ENCODE measurements around the gene CASS4. TPM values are rescaled to one million over a fixed set of nuclear protein-coding genes. Genes with fewer than 3 reads are reported as not detected.

CASS4 gene
- total RNA-seq, 2 experiments from 2014 or later, result 0.15 TPM; not detected in 1

- TF ChIP-seq, protein P1, sequence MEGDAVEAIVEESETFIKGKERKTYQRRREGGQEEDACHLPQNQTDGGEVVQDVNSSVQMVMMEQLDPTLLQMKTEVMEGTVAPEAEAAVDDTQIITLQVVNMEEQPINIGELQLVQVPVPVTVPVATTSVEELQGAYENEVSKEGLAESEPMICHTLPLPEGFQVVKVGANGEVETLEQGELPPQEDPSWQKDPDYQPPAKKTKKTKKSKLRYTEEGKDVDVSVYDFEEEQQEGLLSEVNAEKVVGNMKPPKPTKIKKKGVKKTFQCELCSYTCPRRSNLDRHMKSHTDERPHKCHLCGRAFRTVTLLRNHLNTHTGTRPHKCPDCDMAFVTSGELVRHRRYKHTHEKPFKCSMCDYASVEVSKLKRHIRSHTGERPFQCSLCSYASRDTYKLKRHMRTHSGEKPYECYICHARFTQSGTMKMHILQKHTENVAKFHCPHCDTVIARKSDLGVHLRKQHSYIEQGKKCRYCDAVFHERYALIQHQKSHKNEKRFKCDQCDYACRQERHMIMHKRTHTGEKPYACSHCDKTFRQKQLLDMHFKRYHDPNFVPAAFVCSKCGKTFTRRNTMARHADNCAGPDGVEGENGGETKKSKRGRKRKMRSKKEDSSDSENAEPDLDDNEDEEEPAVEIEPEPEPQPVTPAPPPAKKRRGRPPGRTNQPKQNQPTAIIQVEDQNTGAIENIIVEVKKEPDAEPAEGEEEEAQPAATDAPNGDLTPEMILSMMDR (conservative IDR thresholded peaks at IDR 0.05; ENCODE audit: low read length), result no peak
- no peak for TF ChIP-seq EZH2phosphoT487 (IDR thresholded peaks at IDR 0.05; ENCODE audit: borderline replicate concordance, low read depth, low read length)
- intact Hi-C loops (cut with micrococcal nuclease; ENCODE audit: unreplicated experiment), result no loop called here
- no peaks in the 10 kb centered on the region for H3K79me2 ChIP-seq (ENCODE audit: insufficient read depth, low read depth, low read length)
- ChIA-PET POLR2A (interaction anchor here (0.6 kb wide), 1 partner anchor 9 kb away, joined by 3 read pairs; no protein-coding TSS in a partner anchor), CTCF (ENCODE audit: unreplicated experiment) (no interaction called here)
- no peak overlapping the region for H3K4me3 ChIP-seq (ENCODE audit: low read depth, low read length, poor library complexity, severe bottlenecking)
- BruUV-seq (replicated peaks), result no TSS peak
- no peaks in the 10 kb centered on the region for H3K9me2 ChIP-seq (ENCODE audit: insufficient read depth, low read length)
- no peak for DNase-seq (ENCODE audit: low spot score)
- H3K4me1 ChIP-seq (ENCODE audit: insufficient read depth, low read length, poor library complexity, severe bottlenecking), result no peaks in the 10 kb centered on the region
- H4K20me1 ChIP-seq (ENCODE audit: insufficient read depth, low read length), result no peaks in the 10 kb centered on the region
- H3K9me3 ChIP-seq (ENCODE audit: low read length), result no peaks in the 10 kb centered on the region
- H2AFZ ChIP-seq (ENCODE audit: low read length), result no peak overlapping the region
- no peak overlapping the region for H3K27ac ChIP-seq (ENCODE audit: low read depth, low read length, poor library complexity, severe bottlenecking)
- no peaks in the 10 kb centered on the region for H3K36me3 ChIP-seq (ENCODE audit: insufficient read depth, low read length)
- H3K4me2 ChIP-seq (ENCODE audit: low read length), result no peak overlapping the region
Observed at GRCh38 chr20:56420028-56420427, 8.0 kb downstream of the CASS4 start.

DNA sequence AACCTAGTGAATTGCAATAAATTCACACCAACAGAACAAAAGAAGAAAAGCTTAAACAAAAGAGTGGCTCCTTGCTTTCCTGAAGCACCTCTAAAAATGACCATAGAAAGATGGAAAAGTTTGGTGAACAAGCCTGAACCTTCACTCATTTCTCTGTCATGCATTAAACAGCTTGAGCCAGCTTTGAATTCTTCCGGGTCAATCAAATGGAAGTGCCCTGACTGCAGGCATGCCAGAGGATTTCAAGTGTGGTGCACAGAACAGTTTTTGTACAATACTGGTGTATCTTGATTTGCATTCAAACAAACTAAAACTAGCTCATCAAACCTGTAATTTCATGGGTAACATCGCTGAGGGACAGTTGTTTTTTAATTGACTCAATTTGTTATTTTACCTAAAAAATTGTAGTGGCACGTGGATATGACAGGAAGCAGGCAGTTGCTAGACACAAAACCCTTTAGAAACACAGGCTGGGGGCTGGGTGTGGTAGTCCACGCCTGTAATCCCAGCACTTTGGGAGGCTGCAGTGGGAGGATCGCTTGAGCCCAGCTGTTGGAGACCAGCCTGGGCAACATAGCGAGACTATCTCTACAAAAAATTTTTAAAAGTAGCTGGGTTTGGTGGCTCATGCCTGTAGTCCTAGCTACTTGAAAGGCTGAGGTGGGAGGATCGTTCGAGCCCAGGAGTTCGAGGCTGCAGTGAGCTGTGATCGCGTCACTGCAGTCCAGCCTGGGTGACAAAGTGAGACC lies 9.1 kb downstream of the CASS4 start:
- BruUV-seq (replicated peaks), result no TSS peak
- no peak overlapping the region for H2AFZ ChIP-seq (ENCODE audit: low read length)
- H3K4me1 ChIP-seq (ENCODE audit: insufficient read depth, low read length, poor library complexity, severe bottlenecking), result no peaks in the 10 kb centered on the region
- intact Hi-C loops (cut with micrococcal nuclease; ENCODE audit: unreplicated experiment), result no loop called here
- no peaks in the 10 kb centered on the region for H3K9me3 ChIP-seq (ENCODE audit: low read length)
- H3K79me2 ChIP-seq (ENCODE audit: insufficient read depth, low read depth, low read length), result no peaks in the 10 kb centered on the region
- no peaks in the 10 kb centered on the region for H4K20me1 ChIP-seq (ENCODE audit: insufficient read depth, low read length)
- no peaks in the 10 kb centered on the region for H3K36me3 ChIP-seq (ENCODE audit: insufficient read depth, low read length)
- no peak overlapping the region for H3K4me3 ChIP-seq (ENCODE audit: low read depth, low read length, poor library complexity, severe bottlenecking)
- no peak overlapping the region for H3K4me2 ChIP-seq (ENCODE audit: low read length)
- ChIA-PET CTCF (ENCODE audit: unreplicated experiment) (no interaction called here), POLR2A (interaction anchor here (0.9 kb wide), 1 partner anchor 9 kb away, joined by 4 read pairs; the partner anchor contains the start of gene CASS4)
- H3K27ac ChIP-seq (ENCODE audit: low read depth, low read length, poor library complexity, severe bottlenecking), result no peak overlapping the region
- TF ChIP-seq EZH2phosphoT487 (IDR thresholded peaks at IDR 0.05; ENCODE audit: borderline replicate concordance, low read depth, low read length), result no peak
- TF ChIP-seq, protein P1 (conservative IDR thresholded peaks at IDR 0.05; ENCODE audit: low read length), result no peak
- no peaks in the 10 kb centered on the region for H3K9me2 ChIP-seq (ENCODE audit: insufficient read depth, low read length)
- DNase-seq (ENCODE audit: low spot score), result no peak

DNA sequence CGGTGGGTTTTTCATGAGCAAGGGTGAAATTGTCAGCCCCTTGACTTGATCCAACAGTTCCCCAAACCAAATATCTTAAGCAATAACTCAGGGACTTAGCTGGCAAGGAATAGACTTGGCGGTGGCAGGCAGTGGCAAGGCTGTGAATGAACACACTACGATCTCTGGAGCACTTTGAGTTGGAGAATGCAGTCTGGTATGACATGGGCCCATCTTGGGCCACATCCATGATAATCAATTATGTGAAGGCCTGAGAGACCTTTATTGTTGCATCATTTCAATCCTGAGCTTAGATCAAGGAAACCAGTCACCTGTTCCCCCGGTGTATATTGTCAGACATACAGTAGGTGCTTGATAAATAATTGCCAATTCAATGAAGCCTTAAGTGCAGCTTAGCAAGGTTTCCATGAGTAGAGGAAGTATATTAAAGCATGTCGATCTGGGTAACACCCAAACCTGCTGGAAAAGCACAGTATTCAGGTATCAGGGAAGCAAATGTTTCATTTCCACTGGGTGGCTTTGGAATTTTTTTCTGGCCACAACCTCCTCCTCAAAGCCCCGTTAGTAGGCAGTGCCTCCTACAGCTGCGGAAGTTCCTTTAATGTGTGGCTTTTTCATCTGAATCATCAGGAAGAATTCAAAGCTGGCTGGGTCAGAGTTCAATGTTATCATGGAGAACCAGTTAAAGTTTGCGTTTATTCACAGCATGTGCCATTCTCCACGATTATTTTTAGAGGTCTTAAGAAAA lies 10.2 kb downstream of the CASS4 start:
- Histone ChIP-seq H3K9me3 (ENCODE audit: low read length) (no peaks in the 10 kb centered on the region), H3K79me2 (ENCODE audit: insufficient read depth, low read depth, low read length) (no peaks in the 10 kb centered on the region), H3K36me3 (ENCODE audit: insufficient read depth, low read length) (no peaks in the 10 kb centered on the region), H3K4me1 (ENCODE audit: insufficient read depth, low read length, poor library complexity, severe bottlenecking) (no peaks in the 10 kb centered on the region), H3K27ac (ENCODE audit: low read depth, low read length, poor library complexity, severe bottlenecking) (no peak overlapping the region), H3K4me2 (ENCODE audit: low read length) (no peak overlapping the region), H4K20me1 (ENCODE audit: insufficient read depth, low read length) (no peaks in the 10 kb centered on the region), H3K9me2 (ENCODE audit: insufficient read depth, low read length) (no peaks in the 10 kb centered on the region), H2AFZ (ENCODE audit: low read length) (no peak overlapping the region), H3K4me3 (ENCODE audit: low read depth, low read length, poor library complexity, severe bottlenecking) (no peak overlapping the region)
- no TSS peak for BruUV-seq (replicated peaks)
- no peak for TF ChIP-seq EZH2phosphoT487 (IDR thresholded peaks at IDR 0.05; ENCODE audit: borderline replicate concordance, low read depth, low read length)
- TF ChIP-seq, protein P1 (conservative IDR thresholded peaks at IDR 0.05; ENCODE audit: low read length), result no peak
- ChIA-PET CTCF (ENCODE audit: unreplicated experiment) (no interaction called here), POLR2A (no interaction called here)
- no peak for DNase-seq (ENCODE audit: low spot score)
- intact Hi-C loops (cut with micrococcal nuclease; ENCODE audit: unreplicated experiment), result no loop called here
